Globus pallidus (tissue), 1 donor: Measurements from ENCODE around the gene MYO7B.

Source experiments
- DNase-seq: peaks from one replicate; pipeline ENCODE4 v3.0.0-alpha.2; 2015; ENCODE audit warnings: low spot score

MYO7B gene

DNA sequence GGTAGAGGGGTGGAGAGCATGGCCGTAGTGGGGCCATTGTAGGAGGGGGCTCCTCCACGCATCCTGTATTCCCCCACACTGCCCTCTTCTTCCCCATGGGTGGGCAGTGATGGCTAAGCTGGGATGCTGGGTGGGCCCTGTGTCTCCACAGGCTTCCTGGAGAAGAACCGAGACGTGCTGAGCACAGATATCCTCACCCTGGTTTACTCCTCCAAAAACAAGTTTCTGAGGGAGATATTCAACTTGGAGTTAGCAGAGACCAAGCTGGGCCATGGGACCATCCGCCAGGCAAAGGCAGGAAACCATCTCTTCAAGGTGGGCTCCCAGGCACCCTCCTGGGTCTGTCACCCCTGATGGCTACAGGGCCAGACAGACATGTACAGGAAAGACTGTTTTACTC, 52.8 kb downstream of the MYO7B start:
- no peak for DNase-seq

DNA sequence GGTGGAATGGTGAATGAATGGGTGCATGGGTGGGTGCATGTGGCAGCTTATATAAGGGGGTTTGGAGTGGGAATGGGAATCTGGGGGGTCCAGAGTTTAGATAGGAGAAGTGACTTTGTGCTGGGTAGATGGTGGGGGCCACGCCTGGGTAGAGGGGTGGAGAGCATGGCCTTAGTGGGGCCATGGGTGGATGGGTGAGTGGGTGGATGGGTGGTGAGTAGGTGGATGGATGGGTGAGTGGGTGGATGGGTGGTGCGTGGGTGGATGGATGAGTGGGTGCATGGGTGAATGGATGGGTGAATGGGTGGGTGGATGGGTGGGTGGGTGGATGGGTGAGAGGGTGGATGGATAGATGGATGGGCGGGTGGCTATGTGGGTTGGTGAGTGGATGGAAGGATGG, 53.9 kb downstream of the MYO7B start:
- DNase-seq, result no peak

DNA sequence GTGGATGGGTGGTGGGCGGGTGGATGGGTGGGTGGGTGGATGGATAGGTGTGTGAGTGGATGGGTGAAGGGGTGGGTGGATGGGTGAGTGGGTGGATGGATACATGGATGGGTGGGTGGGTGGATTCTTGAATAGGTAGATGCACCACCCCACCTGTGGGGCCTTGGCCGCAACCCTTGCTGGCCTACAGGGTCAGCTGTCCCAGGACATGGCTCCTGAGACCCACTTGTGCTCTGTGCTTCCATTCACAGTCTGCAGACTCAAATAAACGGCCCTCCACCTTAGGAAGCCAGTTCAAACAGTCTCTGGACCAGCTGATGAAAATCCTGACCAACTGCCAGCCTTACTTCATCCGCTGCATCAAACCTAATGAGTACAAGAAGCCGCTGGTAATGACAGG, 54.4 kb downstream of the MYO7B start:
- no peak for DNase-seq

DNA sequence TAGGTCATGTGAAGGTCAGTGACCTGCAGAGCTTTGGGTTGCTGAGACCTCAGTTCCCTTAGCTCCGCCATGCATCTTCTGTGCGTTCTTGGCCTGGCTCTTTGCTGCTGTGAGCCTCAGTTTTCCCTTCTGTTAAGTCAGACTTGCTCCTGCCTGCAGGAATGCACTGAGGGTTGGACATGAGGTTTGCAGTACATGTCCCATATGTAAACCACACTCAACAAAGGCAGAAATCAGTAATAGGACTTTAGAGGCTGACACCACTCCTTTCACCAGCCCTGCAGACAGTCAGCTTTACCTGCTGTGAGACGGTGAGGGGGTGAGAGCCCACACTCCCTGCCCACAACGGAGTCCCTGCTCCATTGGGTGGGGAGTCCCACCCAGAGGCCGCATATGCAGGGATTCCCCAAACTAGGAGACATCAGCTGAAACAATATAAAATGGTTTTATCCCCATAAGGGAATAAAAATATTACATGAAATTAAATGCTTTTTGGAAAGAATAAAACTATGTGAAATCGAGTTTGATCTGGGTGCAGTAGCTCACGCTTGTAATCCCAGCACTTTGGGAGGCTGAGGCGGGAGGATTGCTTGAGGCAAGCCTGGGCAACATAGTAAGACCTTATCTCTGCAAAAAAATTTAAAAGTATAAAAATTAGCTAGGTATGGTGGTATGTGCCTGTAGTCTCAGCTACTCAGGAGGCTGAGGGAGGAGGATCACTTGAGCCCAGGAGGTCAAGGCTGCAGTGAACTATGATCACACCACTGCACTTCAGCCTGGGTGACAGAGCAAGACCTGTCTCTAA, 55.1 kb downstream of the MYO7B start:
- DNase-seq, result no peak

DNA sequence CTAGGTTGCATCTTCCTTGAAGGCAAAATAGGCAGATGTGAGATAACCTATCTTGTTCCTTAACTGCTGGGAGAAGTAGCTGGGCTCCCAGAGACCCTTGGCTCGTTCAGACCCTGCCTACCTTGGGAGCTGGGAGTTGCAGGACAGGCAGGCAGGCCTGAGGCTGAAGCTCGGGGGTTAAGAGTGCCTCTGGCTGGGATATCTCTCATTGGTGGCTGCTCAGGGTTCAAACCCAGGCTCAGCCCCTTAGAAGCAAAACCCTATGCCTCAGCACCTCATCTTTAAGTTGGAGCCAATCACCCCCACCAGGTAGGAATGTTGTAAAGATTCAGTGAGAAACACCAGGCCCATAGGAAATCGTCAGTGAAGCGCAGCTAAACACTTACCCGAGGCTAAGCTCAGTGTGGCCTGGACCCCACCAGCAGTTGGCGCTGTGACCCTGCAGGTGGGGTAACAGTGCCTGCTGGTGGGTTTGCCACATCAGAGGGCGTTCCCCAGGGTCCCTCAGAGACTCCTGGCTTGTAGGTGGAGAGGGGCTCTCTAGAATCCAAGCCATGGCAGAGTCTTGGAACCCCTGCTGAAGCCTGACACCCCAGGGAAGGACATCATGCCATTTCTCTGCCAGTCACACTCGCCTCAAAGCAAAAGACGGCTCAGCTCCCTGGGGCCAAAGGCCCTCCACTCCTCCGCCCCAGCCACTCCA, 55.9 kb downstream of the MYO7B start:
- peak; percentile 60 for DNase-seq

DNA sequence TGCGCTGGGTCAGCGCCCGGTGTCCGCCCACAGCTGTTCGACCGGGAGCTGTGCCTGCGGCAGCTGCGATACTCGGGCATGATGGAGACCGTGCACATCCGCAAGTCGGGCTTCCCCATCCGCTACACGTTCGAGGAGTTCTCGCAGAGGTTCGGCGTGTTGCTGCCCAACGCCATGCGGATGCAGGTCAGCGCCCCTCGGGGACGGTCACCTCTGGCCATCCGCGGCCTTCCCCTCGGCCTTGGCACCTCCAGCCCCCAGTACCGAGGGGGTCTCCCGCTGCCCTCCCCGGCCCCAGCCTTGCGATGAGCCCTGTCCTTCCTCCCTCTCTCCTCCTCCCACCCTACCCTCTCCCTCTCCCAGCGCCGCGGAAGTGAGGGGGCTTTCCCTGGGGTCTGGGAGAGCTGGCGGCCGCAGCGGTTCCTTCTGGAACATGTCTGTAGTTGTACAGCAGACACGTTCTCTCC, 57.3 kb downstream of the MYO7B start:
- no peak for DNase-seq

DNA sequence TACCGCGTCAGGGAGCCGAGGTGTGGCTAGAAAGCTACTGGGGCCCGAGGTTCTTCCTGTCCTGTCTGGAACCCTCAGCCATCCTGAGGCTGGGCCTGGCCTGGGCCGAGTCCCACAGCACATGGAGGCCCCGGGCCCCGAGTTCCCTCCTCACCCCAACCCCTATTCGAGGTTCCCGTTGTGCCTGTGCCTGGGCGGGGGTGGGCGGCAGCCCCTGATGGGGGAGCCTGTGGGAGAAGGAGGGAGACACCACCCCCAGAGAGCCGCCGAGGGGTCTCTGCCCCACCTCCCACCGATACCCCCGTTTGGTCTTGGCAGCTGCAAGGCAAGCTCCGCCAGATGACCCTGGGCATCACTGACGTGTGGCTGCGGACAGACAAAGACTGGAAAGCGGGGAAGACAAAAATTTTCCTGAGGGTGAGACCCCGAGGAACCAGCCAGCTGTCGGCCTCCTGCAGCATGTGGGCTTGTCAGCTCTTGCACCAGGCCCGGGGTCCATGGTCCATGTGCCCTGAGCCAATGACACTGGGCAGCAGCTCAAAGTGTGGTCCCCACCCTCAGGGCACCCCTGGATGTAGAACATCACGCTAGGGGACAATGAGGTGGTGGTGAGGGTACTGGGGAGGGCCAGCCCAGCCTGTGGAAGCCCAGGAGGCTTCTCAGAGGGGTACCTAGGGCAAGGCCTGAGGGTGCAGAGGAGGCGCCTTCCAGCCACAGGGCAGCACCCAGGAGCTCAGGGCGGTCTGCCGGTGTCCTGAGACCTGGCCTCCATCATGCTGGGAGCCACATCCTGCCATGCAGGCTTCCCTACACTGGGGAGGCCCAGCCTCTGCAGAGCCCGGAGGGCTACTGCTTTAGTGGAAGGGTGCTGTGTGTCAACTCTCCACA, 58.0 kb downstream of the MYO7B start:
- DNase-seq, result no peak

DNA sequence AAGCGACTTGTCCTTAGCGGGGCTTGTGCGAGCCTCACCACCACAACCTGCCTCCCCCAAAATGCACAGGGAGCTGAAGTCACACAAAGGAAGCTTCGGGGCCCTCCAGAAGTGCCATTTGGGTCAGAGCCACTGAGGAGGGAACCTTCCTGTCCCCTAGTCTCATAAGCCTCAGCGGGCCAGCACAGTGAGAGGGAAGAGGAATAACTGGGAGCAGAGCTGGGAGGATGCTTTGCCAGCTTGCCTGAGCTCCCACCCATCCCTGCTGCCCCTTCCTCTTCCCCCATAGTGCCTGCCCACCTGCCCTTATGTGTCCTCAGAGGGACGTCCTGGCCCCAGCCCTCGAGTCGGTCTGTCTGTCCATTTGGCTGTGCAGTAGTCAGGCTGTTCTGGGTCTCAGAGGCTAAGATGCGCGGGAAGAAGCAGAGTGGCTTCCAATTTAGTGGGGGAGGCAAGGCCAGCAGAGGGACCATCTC, 58.7 kb downstream of the MYO7B start:
- DNase-seq, result no peak

DNA sequence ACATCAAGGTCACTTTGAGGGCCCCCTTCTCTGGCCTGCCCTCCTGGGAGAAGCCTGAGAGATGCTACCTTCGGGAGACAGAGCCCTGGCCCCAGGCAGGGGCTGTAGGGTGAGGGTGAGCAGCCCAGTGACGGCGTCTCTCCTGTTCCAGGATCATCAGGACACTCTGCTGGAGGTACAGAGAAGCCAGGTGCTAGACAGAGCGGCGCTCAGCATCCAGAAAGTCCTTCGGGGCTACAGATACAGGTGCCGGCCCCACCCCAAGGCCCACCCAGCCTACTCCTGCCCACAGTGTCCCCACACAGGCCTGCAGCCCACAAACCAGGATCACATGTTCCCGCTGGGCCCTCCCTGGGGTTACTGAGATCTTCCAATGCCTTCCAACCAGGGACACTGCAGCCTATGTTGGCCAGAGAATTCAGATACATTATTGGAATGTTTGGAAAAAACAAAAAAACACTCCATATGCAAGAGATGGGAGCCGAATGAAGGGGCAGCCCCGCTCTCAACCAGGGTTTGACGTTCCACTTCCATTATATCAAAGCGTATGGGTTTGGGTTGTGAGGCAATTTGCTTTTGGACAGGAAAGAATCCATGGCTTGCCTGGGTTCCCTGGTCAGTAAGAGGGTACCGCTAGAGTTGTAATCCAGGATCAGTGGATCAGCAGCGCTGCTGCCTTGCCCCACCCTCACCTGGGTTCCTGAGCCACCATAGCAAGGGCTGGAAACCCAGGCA, 61.0 kb downstream of the MYO7B start:
- no peak for DNase-seq

DNA sequence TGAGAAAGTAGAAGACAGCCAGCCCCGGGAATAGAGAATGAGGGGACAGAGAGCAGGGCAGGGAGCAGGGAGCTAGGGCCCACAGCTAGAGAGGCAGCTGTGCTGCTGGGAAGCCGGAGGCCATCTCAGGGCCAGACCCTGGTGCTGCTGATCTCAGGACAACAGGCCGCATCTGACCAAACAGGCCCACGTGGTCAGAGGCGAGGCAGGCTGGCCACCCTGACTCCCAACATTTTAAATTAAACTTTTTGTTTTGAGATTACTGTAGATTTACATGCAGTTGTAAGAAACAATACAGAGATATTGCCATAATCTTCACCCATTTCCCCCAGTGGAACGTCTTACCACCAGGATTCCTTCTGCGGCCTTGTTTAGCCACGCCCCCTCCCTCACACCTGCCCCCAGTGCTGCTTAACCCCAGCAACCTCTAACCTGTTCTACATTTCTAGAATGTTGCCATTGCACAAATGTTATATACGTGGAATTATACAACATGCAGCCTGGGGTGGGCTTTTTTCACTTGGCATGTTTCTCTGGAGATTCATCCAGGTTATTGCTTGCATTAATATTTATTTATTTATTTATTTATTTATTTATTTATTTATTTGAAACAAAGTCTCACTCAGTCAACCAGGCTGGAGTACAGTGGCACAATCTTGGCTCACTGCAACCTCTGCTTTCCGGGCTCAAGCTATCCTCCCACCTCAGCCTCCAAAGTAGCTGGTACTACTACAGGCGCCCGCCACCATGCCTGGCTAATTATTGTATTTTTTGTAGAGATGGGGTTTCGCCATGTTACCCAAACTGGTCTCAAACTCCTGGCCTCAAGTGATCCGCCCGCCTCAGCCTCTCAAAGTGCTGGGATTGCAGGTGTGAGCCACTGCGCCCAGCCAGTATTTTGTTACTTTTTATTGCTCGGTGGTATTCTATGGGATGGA, 61.8 kb downstream of the MYO7B start:
- no peak for DNase-seq

DNA sequence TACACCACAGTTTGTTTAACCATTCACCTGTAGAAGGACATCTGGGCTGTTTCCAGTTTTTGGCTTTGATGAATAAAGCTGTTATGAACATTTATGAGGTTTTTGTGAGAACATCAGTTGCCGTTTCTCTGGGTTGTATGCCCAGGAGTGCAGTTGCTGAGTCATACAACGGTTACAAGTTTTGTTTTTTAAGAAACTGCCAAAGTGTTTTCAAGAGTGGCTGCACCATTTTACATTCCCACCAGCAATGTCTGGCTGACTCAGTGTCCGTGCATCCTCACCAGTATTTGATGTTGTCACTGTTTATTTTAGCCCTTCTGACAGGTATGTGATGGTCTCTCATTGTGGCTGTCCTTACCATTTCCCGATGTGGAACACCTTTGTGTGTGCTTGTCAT, 62.5 kb downstream of the MYO7B start:
- no peak for DNase-seq

DNA sequence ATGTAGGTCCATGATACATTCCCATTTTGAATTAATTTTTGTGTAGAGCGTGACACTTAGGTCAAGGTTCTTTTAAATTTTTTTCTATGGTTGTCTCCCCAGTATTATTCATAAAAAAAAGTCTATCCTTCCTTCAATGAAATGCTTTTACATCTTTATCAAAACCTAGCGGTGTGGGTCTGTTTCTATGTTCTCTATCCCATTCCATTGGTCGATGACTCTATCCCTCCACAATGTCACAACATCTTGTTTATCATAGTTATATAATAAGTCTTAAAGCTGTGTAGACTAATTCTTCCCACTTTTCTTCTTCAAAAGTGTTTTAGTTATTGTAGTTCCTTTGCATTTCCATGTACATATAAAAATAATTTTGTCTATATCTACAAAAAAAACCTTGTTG, 63.2 kb downstream of the MYO7B start:
- DNase-seq, result no peak

DNA sequence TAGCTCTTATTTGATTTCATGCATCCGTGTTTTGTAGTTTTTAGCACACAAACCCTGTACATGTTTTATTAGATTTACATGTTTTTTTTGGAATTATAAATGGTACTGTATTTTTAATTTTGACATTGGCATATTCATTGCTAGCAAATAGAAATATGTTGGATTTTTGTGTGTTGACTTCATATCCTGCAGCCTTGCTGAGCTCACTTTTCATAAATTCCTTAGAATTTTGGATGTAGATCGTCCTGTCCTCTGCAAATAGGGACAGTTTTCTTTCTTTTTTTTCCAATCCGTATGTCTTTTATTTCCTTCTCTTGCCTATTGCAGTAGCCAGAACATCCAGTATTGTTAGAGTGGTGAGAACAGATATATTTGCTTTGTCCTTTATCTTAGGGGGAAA, 63.7 kb downstream of the MYO7B start:
- DNase-seq, result no peak

DNA sequence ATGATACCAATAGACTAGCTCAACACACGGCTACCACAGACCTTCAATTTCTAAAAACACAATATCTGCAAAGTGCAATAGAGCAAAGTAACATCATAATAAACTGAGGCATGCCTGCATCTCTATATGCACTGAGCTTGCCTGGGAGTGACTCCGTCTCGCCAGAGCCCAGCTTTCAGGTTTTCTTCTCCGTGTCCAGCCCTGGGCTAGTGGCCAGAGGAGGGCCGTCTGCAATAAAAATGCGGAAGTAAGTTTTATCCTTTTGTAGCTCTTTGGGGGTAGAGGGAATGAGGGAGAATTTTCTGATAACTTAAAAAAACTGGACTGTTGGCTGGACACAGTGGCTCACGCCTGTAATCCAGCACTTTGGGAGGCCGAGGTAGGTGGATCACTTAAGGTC, 69.5 kb downstream of the MYO7B start:
- DNase-seq, result no peak

DNA sequence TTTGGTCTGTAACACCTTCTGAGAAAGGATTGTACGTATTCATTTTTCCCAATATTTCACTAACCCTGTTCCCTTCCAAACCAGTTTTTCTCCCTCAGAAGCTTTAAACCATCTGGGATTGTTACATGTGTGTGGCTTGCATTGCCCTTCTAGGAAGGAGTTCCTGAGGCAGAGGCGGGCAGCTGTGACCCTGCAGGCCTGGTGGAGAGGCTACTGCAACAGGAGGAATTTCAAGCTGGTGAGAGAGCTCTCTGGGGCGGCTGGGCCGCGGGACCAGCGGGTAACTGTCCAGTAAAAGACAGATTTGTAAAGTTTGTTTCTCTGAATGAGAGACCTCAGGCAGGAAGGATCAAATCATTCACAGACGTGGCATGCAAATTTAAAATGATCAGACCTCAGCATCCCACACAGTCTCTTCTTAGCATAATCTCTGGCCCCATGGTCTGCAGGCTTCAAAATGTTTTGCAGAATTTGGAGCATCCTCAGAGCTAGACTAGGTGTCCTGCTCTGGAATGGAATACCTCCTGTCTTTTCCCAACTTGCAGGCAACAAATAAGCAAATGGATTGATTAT, 70.3 kb downstream of the MYO7B start:
- no peak for DNase-seq

DNA sequence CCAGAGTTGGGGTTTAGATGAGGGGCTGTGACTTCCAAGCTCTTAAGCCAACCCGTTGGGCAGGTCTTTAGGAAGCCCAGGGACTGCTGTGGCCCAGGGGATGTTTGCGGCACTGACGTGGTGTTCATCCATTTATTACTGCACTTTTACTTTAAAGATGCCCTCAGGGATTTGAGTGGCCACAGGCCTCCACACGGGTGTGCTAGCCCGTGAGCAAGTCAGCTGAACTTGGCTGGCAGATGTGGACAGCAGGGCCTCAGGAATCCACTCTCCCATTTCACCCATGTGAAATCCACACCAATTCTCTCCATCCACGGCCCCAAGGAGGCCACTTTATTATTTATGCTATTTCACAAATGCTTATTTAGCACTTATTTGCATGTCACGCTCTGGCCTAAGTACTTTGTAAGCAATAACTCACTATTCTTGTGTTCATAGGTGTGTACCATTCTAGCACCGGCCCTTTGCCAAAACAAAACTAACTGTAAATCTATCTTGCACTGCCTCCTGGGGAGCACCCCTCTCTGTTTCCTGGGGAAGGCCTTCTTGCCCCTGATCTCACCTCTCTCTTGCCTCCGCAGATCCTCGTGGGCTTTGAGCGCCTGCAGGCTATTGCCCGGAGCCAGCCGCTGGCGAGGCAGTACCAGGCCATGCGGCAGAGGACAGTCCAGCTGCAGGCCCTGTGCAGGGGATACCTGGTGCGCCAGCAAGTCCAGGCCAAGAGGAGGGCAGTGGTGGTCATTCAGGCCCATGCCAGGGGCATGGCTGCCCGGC, 71.3 kb downstream of the MYO7B start:
- no peak for DNase-seq

DNA sequence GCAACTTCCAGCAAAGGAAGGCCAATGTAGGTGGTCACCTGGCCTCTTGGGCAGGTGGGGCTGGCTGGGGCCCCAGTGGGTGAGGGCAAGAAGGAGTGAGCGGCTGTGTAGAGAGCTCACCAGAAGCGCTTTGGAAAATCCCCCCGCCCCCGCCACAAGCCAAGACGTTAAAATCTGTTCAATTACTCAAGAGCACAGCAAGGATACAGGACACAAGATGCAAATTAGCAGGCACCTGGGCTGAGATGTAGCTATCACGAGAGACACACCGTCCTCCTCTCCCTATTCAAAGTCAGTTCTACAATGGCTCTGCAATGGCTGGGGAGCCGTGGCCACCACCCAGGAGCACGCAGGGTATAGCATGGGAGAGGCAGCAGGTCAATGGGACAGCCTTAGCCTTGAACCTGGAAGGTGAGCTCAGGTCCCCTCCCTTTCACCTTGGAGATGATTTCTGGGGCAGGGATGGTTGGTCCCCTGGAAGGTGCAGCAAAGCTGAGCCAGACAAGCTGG, 72.0 kb downstream of the MYO7B start:
- DNase-seq, result no peak

DNA sequence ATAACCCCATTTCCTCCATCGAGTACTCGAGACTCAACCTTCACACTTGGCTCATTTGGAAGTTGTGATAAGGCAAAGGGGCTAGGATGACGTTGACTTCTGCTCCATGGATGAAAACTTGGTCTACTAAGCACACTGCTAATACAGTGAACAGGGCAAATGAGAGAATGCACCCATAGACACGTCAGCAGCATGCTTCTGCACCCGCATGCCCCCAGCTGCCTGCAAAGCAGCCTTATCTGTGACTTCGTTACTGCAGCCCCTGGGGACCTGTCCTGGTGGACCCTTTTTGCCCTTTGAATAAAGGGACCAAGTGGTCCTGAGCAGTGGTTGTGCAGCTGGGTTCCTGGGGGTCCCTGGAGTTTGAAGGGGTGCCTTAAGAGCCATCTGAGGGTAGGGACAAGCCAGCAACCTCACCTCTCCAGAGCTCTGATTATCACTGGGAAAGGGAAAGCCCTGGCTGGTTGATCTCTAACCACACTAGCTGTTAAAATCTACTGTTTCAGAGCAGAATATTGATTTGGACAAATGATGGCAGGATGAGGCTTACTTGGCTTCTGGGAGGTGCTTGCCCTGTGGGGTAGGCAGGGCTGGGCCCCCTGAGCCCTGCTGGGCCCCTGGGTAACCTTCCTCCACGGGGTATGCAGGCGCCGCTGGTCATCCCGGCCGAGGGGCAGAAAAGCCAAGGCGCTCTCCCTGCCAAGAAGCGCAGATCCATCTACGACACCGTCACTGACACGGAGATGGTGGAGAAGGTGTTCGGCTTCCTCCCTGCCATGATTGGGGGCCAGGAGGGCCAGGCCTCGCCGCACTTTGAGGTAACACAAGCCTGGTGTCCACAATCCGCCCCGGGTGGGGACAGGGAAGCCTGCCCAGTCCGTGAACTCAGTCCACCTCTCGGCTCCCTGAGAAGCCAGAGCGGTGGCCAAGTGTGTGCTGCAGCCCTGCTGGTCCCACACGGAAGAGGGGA, 72.9 kb downstream of the MYO7B start:
- no peak for DNase-seq
